ENCODE measurements around the gene CEP112.

GRCh38 chr17:66220079-66220835 is 28.3 kb upstream of the CEP112 start:
- TF ChIP-seq SP2 (IDR thresholded peaks at IDR 0.05; ENCODE audit: low read length) (no peak), CTCF (IDR thresholded peaks at IDR 0.05; ENCODE audit: control extremely low read depth in 1 of 3, insufficient read depth in 1 of 3, low read depth in 1 of 3, low read length in 3 of 3) (no peak), KDM5A (IDR thresholded peaks at IDR 0.05; ENCODE audit: low read length) (no peak), EZH2 (IDR thresholded peaks at IDR 0.05; ENCODE audit: low read depth, low read length, severe bottlenecking) (no peak), RAD21 (IDR thresholded peaks at IDR 0.05 in 1 of 2, conservative IDR thresholded peaks at IDR 0.05 in 1 of 2; ENCODE audit: low read depth in 2 of 2, low read length in 2 of 2) (no peak), BACH1 (IDR thresholded peaks at IDR 0.05; ENCODE audit: low read length) (no peak), CREB1 (IDR thresholded peaks at IDR 0.05) (no peak), CHD1 (IDR thresholded peaks at IDR 0.05; ENCODE audit: low read depth, low read length) (no peak), POLR2A (IDR thresholded peaks at IDR 0.05; ENCODE audit: control extremely low read depth in 1 of 2, low read depth in 2 of 2, low read length in 2 of 2) (no peak), POLR2AphosphoS5 (IDR thresholded peaks at IDR 0.05; ENCODE audit: low read depth, low read length) (no peak), USF2 (IDR thresholded peaks at IDR 0.05; ENCODE audit: low read length) (no peak), EP300 (IDR thresholded peaks at IDR 0.05; ENCODE audit: borderline replicate concordance in 1 of 2, low read depth in 2 of 2, low read length in 2 of 2) (no peak), JUN (IDR thresholded peaks at IDR 0.05; ENCODE audit: low read depth, low read length) (no peak), JUND (IDR thresholded peaks at IDR 0.05; ENCODE audit: low read length) (no peak)

Data from H1 (cell line).